Tibial artery (tissue), 4 donors: ENCODE data around the gene MSI2.

Experiments
- DNase-seq, 2 donors: peaks; one replicate each; pipeline ENCODE4 v3.0.0-alpha.2; 2019
- H3K27ac ChIP-seq, 2 donors: fragments of 200-600 bp; sonication (generic) in 1 of 2; 1 replicate in 1 of 2; 2 replicates in 1 of 2; pipeline ENCODE4 v1.5.1; 2018 to 2019; ENCODE audit warnings: mild to moderate bottlenecking in 1 of 2
- H3K27me3 ChIP-seq, 2 donors: fragments of 200-600 bp; sonication (generic) in 1 of 2; one replicate each; pipeline versions ENCODE4 v1.5.1 to v1.6.0; 2016 to 2019
- H3K36me3 ChIP-seq, 3 donors: fragments of 200-600 bp; sonication (generic) in 2 of 3; one replicate each; pipeline ENCODE4 v1.5.1; 2016 to 2019; ENCODE audit warnings: mild to moderate bottlenecking in 2 of 3
- H3K4me1 ChIP-seq, 4 donors: fragments of 200-600 bp; sonication (generic) in 2 of 4; 1 replicate in 3 of 4; 2 replicates in 1 of 4; pipeline ENCODE4 v1.5.1; 2016 to 2019
- H3K4me3 ChIP-seq, 2 donors: fragments of 200-600 bp; sonication (generic) in 1 of 2; 1 replicate in 1 of 2; 2 replicates in 1 of 2; pipeline ENCODE4 v1.5.1; 2018 to 2019; ENCODE audit warnings: mild to moderate bottlenecking in 2 of 2
- H3K9me3 ChIP-seq, 3 donors: fragments of 200-600 bp; sonication (generic) in 1 of 3; one replicate each; pipeline ENCODE4 v1.5.1; 2016 to 2019
- intact Hi-C: fragments of 100-400 bp; cut with DNase I; formaldehyde crosslinking; loops from one replicate; pipeline ENCODE4 v1.15.0; 2023; ENCODE audit warnings: low total_unique reads
- TF ChIP-seq, protein P1 (sequence below), 2 experiments: fragments of 200-600 bp in 1 of 2; fragments of 450-650 bp in 1 of 2; IDR thresholded peaks; one replicate each; pipeline ENCODE4 v1.5.1; 2017 to 2019; ENCODE audit warnings: antibody characterized with exemption in 2 of 2, mild to moderate bottlenecking in 1 of 2, moderate library complexity in 1 of 2

The MSI2 gene

DNA sequence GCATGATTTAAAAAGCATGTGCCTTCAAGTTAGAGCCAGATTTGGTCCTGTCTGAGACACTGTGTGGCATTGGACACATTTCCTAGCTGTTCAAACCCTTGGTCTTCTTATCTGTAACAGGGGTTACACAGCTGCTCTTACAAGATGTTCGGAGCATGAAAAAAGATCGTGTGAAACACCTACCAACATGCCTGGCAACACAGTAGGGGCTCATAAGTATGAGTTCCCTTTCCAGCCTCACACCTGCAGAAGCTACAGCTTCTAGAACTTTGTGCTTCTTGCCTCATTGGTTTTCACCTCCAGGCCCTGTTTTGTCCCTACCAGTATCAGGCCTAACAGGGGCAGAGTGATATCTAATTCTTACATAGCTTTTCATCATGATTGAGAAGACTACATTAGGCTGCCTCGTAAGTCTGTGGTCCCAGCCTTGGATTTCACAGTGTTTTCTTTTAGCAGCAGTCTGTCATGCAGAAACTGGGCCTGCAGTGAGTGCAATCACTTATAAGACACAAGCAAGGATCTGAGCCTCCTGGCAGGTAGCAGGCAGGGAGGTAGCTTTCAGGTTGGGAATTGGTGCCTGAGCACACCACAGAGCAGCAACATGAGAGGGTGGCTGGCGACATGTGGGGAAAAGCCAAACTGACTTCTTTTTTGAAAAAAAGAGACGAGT, 410.0 kb downstream of the MSI2 start:
- TF ChIP-seq, protein P1, sequence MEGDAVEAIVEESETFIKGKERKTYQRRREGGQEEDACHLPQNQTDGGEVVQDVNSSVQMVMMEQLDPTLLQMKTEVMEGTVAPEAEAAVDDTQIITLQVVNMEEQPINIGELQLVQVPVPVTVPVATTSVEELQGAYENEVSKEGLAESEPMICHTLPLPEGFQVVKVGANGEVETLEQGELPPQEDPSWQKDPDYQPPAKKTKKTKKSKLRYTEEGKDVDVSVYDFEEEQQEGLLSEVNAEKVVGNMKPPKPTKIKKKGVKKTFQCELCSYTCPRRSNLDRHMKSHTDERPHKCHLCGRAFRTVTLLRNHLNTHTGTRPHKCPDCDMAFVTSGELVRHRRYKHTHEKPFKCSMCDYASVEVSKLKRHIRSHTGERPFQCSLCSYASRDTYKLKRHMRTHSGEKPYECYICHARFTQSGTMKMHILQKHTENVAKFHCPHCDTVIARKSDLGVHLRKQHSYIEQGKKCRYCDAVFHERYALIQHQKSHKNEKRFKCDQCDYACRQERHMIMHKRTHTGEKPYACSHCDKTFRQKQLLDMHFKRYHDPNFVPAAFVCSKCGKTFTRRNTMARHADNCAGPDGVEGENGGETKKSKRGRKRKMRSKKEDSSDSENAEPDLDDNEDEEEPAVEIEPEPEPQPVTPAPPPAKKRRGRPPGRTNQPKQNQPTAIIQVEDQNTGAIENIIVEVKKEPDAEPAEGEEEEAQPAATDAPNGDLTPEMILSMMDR (IDR thresholded peaks at IDR 0.05) = no peak
- intact Hi-C loops = no loop called here
- H3K27ac ChIP-seq = no peak overlapping the region
- no peaks in the 10 kb centered on the region for H3K36me3 ChIP-seq
- no peak overlapping the region for H3K4me3 ChIP-seq
- no peaks in the 10 kb centered on the region for H3K9me3 ChIP-seq
- no peaks in the 10 kb centered on the region for H3K27me3 ChIP-seq
- peak in 1 of 2 donors; percentile 15 for DNase-seq
- peaks cover 0 to 11% (median 7%) of the 10 kb centered on the region in 4 donors for H3K4me1 ChIP-seq

DNA sequence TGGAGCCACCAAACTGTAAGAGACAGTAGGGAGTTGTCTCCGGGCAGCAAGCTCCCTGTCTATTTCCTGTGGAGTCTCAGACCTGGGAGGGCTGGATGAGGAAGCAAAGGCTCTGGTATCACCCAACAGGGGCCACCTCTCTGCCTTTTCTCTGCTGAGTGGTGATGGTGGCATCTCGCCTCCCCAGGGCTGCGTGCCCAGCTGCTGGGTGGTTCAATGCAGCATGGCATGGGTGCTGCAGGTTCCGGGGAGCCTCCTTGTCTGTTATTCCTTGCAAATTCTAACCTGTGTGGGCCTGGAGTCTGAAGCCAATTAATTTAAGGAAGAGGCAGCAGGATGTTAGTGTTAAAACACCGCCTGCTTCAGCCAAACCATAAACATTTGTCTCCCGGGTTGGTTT, 410.6 kb downstream of the MSI2 start:
- Histone ChIP-seq H3K36me3 (no peaks in the 10 kb centered on the region), H3K27me3 (no peaks in the 10 kb centered on the region), H3K4me3 (no peak overlapping the region), H3K4me1 (peaks cover 0 to 17% (median 10%) of the 10 kb centered on the region in 4 donors), H3K9me3 (no peaks in the 10 kb centered on the region), H3K27ac (no peak overlapping the region)
- intact Hi-C loops = no loop called here
- DNase-seq = peak in 1 of 2 donors; percentile 40
- TF ChIP-seq, protein P1 (IDR thresholded peaks at IDR 0.05) = no peak

DNA sequence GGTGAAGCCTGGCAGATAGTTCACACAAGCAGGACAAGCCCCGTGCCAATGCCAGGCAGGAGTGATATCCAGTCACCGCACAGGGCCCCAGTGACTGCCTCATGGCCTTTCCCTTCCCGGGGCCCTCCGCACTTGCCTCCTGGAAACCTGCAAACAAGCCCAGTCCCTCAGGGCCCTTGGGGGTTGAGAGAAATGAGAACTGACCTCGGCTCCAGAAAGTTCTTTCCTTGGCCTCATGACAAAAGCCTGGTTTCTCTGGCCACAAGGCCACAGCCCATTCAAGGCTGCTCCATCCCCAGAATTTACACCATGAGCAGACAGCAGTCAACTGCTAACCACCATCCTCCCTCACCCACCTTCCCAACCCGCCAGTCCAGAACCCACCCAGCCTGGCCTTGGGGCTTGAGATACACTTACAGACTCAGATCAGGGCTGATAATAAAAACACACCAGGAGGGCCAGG, 411.2 kb downstream of the MSI2 start:
- peak in 1 of 2 donors; percentile 54 for DNase-seq
- TF ChIP-seq, protein P1 (IDR thresholded peaks at IDR 0.05) = no peak
- no peak overlapping the region for H3K27ac ChIP-seq
- no peak overlapping the region for H3K4me3 ChIP-seq
- H3K36me3 ChIP-seq = no peaks in the 10 kb centered on the region
- H3K27me3 ChIP-seq = no peaks in the 10 kb centered on the region
- H3K9me3 ChIP-seq = no peaks in the 10 kb centered on the region
- H3K4me1 ChIP-seq = peaks cover 0 to 15% (median 8%) of the 10 kb centered on the region in 4 donors
- intact Hi-C loops = no loop called here

DNA sequence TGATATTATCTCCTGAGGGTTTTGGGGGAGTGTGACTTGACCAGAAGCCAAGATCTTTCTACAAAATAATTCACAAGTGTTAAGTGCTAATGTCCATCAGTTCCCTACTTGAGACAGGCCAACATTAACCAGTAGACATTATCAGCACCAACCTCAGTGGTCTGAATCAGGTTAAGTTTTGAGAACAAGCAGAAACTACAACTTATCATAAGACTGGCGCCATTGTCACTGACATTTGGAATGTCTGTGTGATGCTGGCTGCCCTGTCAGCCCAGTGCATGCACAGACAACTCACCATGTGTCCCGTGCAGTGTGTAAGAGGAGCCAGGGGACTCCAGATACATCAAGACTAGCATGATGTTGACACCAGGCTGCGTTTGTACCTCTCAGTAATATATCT, 412.0 kb downstream of the MSI2 start:
- intact Hi-C loops = no loop called here
- DNase-seq = no peak
- TF ChIP-seq, protein P1 (IDR thresholded peaks at IDR 0.05) = no peak
- Histone ChIP-seq H3K36me3 (no peaks in the 10 kb centered on the region), H3K27me3 (no peaks in the 10 kb centered on the region), H3K9me3 (no peaks in the 10 kb centered on the region), H3K27ac (no peak overlapping the region), H3K4me3 (no peak overlapping the region), H3K4me1 (peaks cover 0 to 11% (median 4%) of the 10 kb centered on the region in 4 donors)

DNA sequence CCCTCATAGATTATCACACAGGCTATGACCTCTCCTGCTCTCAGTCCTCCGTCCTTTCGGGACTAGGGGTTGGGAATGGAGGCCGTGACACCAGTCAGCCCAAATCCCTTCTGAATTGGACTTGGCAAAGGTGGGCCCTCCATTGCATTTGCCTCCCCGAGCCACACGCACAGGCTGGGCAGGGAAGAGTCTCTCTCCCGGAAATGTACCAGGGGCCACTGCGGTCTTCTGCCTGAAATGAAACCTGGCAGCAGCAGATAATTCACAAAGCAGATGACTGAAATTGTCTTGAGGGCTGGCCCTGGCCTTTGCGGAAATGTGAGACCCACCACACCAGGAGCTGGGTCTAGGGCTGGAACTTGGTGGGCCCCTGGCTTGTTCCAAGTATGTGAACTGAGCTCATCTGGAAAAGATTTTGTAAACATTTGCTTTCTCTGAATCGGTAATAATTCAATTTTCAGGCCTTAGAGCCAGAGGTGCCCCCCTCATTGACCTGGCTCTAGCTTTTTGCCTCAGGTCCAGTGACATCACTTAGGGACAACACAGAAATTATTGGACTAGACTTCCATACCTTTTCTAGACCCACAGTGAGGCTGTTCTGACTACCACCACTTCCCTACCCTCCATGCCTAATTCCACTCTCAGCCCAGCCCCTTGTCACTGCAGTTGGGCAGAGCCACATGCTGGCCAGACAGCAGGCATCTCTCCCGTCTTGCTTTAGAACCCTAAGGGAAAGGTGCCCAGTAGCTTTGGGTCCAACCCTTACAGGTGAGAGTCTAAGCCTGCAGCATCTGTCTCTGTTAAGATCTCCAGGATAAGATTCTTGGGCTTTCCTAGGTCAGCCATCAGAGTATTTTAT, 413.6 kb downstream of the MSI2 start:
- H3K27ac ChIP-seq = no peak overlapping the region
- TF ChIP-seq, protein P1 (IDR thresholded peaks at IDR 0.05) = no peak

More for the DNA sequence above, 413.6 kb downstream of the MSI2 start:
- H3K4me3 ChIP-seq = no peak overlapping the region
- H3K27me3 ChIP-seq = no peaks in the 10 kb centered on the region
- H3K4me1 ChIP-seq = peaks cover 0 to 7% (median 3%) of the 10 kb centered on the region in 4 donors
- intact Hi-C loops = loop anchor here (5.0 to 10.0 kb wide), 3 partner anchors 135 to 428 kb away; no protein-coding TSS in a partner anchor
- peaks cover 0 to 3% (median 0%) of the 10 kb centered on the region in 3 donors for H3K36me3 ChIP-seq
- no peaks in the 10 kb centered on the region for H3K9me3 ChIP-seq
- peak in 1 of 2 donors; percentile 35 for DNase-seq
